DMS53 (cell line): ENCODE results near the gene HNRNPU.

Experiments used
- DNase-seq: peaks from one replicate; lab custom pipeline; 2025; lab: John Stamatoyannopoulos, UW

The HNRNPU gene

GRCh38 chr1:244864253-244865027 lies at the start of gene HNRNPU:
HNRNPU (minus strand) TSS chr1:244864543; CDS start chr1:244864307, 236 bp downstream.
- peak; percentile 99 for DNase-seq

GRCh38 chr1:244913806-244914205 lies 49.5 kb upstream of the HNRNPU start:
- DNase-seq = no peak

GRCh38 chr1:244904119-244904518 lies 39.8 kb upstream of the HNRNPU start:
- DNase-seq = no peak

- DNase-seq = no peak
These were observed 37.2 kb upstream of the HNRNPU start for GRCh38 chr1:244901400-244902015.

GRCh38 chr1:244897476-244898254 lies 33.3 kb upstream of the HNRNPU start:
- no peak for DNase-seq

- DNase-seq = peak; percentile 21
These were observed 32.2 kb upstream of the HNRNPU start for GRCh38 chr1:244896550-244896949.

GRCh38 chr1:244893836-244894235 lies 29.5 kb upstream of the HNRNPU start:
- DNase-seq = no peak

GRCh38 chr1:244887281-244887680 lies 22.9 kb upstream of the HNRNPU start:
- no peak for DNase-seq

GRCh38 chr1:244881552-244882280 lies 17.4 kb upstream of the HNRNPU start:
- no peak for DNase-seq

GRCh38 chr1:244878681-244879080 lies 14.3 kb upstream of the HNRNPU start:
- DNase-seq = no peak

- DNase-seq = no peak
These were observed 12.0 kb upstream of the HNRNPU start for GRCh38 chr1:244876228-244876910.

- no peak for DNase-seq
These were observed 10.7 kb upstream of the HNRNPU start for GRCh38 chr1:244874974-244875579.

- DNase-seq = no peak
These were observed 5.6 kb upstream of the HNRNPU start for GRCh38 chr1:244869950-244870349.

GRCh38 chr1:244869364-244869827 lies 5.1 kb upstream of the HNRNPU start:
- peak; percentile 41 for DNase-seq

- no peak for DNase-seq
These were observed 4.4 kb upstream of the HNRNPU start for GRCh38 chr1:244868484-244869363.

- DNase-seq = no peak
These were observed 2.0 kb upstream of the HNRNPU start for GRCh38 chr1:244866355-244866754.

- DNase-seq = no peak
These were observed 1.5 kb upstream of the HNRNPU start for GRCh38 chr1:244865820-244866219.

GRCh38 chr1:244865028-244865371 lies 657 bp upstream of the HNRNPU start:
- peak; percentile 71 for DNase-seq

GRCh38 chr1:244863491-244864252 lies 671 bp downstream of the HNRNPU start:
- no peak for DNase-seq
